Stimulated activated CD8-positive, alpha-beta memory T cell treated with anti-CD3 and anti-CD28 coated beads, Interleukin-7, amount 100 ng/mL, for 4 hours (primary cell): Measurements from ENCODE around the gene SSRP1.
"Not testable (repeated sequence)": the region's sequence is repeated elsewhere in the genome, so short reads cannot be mapped to it uniquely, and the experiment has no call there.

Source experiments
- DNase-seq, 2 donors: peaks; one replicate each; pipeline ENCODE4 v3.0.0-alpha.2; 2020; ENCODE audit warnings: low read depth in 2 of 2

Gene SSRP1

GRCh38 chr11:57336856-57337255, 1.2 kb upstream of the SSRP1 start:
- DNase-seq = not testable (repeated sequence)

DNA sequence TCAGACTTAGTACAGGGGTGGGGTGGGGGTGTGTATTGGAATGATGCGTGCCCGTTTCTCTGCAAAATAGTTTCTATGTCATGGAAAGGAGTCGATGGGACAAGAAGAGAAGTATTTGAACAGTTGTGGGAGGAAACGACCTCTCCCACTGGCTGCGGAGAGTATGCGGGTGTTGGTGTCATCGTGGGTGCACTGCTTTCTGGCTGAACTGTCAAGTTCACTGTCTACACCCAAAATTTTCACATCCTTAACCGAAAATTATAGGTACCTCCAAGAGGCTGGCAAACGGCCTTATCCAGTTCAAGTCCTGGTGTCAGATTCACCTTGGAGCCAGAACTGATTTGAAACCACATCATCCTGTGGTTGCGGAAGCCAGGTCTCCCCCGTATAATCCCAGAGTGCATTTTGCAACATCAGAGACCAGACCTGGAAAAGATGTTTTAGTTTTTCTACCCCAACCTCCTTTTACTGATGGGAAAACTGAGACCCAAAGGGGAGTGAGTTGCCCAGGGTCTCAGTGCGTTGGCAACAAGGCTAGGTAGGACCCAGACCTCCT, 497 bp upstream of the SSRP1 start:
- no peak for DNase-seq

DNA sequence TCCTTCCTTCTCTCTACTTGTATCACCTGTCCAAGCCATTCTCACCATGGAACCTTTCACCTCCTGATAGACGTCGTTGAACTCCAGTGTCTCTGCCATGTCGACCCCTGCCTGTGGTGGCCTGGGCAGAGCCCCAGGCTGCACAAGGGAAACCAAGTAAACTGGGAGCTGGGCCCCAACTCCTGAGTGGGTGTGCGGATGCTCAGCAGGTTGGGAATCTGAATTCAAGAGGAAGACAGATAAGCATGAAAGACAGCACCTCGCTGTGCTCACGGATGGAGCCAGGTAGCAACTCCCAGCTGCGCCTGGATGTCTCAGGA, 709 bp downstream of the SSRP1 start:
- no peak for DNase-seq

DNA sequence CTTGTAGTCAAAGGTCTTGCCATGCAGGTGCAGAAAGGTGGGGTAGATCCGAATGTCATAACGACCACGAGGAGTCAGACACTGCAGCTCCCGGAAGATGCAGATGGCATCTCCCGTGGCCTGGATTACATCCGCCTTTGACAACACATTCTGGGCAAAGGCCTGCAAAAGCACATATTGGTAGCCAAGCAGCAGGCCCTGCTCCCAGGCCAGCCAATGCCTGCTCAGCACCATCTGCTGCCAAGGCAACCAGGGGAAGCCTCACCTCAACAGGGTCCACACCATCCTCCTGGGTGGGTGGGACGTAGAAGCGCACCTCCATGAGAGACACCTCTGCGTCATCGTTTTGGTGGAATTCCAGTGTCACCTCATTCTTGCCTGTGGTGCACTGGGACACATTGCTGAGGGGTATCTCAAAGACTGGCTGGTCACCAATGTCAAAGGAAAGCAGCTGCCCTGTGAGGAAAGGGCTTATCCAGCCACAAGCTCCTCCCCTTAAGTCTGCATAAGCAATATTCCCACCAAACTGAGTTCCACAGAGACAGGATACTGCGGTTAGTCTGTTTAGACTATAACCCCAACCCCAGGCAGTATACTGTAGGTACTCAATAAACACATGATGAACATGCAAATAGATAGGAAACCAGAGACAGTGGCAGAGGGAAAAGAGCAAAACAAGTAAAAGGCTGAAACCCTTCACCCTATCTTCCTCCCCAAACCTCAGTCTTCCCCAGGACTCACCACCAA, 2.8 kb downstream of the SSRP1 start:
- no peak for DNase-seq

GRCh38 chr11:57331720-57332119, 4.0 kb downstream of the SSRP1 start:
- no peak for DNase-seq

GRCh38 chr11:57330029-57330428, 5.7 kb downstream of the SSRP1 start:
- DNase-seq = no peak

DNA sequence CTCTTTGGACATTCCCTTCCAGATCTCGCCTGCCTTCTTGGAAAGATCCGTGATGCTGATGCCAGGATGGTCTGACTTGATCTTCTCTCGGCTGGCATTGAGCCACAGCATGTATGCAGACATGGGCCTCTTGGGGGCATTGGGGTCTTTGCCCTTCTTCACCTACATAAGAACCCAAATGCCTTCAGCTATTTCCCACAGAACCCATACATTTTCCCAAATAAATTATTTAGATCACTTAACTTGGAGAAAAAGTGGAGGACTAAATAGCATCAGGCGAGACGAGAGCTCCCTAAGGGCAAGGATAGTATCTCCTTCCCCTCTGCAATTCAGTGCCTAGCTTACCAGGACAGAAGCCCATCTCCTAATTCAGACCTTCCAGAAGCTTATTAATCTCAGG, 8.0 kb downstream of the SSRP1 start:
- DNase-seq = no peak

DNA sequence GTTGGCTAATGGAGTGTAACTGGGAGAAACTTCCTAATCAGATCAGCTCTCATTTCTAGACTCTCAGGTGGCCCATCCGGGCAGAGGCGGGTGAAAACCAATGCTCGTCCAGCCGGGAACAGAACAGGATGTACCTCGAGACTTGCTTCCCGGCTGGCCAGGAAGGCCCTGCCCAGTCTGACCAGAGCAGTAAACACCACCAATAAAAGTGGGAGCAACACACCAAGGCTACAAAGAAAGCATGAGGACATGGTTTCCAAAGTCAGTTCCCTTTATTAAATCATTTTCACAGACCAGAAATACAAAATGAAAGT, 10.0 kb downstream of the SSRP1 start:
- DNase-seq = no peak

- DNase-seq = peak; percentile 88 to 89
These were observed 10.6 kb downstream of the SSRP1 start, which contains the start of gene TNKS1BP1 for GRCh38 chr11:57324886-57325734. Gene TNKS1BP1, minus strand, starts transcription at chr11:57324952. Its CDS starts 3,067 bp downstream, at chr11:57321885.

GRCh38 chr11:57324154-57324885, 11.4 kb downstream of the SSRP1 start:
- no peak for DNase-seq

GRCh38 chr11:57323855-57324153, 11.9 kb downstream of the SSRP1 start:
- no peak for DNase-seq

DNA sequence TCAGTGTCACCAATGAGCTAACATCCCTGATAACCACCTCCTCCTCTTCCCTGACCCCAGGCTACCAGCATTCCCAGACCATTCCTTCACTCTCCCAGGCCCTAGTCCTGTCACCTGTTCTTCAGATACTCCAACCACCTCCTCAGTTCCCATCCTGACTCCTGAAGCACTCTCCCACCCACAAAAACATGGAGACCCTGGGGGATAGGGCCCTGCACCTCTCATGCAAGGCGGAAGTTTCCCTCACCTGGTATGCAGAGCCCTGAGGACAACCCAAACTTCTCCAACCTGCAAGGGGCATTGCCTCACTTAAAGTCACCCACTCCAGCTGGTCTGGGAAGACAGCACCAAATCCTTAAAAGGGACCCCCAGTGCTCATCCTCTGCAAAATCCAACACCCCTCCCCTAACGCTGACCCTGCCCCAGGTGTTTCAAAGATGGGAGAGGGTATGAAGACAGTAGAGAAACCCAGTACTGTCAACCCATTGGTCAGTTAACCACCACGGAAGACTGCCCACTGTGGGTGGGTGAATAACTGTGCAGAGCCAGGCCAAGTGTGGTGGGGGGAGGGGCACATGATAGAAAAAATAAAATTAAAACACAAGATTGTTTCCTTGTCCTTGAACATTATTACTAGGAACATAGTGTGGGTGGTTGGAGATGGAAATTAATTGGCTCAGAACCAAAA, 12.4 kb downstream of the SSRP1 start:
- no peak for DNase-seq

DNA sequence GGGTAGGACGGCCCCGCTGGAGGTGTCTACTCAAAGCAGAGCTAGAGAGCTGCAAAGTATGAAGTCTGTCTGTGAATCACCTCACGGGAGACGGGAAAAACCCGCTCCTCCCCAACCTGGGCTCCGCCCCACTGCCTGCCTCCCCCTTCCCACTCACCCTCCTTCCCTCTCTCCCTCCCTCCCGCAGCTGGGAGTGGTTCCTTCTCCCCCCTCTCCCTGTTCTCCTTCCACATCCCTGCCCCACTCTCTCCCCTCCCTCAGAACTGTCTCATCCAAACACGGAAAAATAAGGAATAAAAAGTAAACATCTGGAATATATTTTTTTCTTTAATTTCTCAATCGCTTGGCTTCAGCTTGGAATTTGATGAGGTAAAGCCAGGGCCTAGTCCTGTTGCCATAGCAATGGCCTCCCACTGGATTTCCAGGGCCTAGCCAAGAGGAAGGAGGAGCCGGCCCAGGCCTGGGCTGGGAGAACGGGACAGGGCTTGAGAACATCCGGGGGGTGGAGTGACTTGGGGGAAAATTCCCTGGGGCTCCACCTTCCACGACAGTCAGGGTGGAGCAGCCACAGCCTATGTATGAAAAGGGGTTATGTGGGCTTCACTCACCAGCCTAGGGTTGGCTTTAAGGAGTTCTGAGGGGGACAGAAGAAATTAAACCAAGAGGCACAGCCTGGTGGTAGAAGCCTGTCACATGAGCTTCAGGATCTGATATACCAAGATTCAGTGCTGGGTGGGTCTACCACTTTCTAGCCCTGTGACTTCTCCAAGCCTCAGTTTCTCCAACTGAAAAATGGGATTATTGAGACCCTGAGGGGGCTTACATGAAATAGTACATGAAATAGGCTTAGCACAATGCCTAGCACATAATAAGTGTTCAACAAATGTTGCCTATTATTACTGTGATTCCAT, 13.2 kb downstream of the SSRP1 start:
- DNase-seq = no peak

DNA sequence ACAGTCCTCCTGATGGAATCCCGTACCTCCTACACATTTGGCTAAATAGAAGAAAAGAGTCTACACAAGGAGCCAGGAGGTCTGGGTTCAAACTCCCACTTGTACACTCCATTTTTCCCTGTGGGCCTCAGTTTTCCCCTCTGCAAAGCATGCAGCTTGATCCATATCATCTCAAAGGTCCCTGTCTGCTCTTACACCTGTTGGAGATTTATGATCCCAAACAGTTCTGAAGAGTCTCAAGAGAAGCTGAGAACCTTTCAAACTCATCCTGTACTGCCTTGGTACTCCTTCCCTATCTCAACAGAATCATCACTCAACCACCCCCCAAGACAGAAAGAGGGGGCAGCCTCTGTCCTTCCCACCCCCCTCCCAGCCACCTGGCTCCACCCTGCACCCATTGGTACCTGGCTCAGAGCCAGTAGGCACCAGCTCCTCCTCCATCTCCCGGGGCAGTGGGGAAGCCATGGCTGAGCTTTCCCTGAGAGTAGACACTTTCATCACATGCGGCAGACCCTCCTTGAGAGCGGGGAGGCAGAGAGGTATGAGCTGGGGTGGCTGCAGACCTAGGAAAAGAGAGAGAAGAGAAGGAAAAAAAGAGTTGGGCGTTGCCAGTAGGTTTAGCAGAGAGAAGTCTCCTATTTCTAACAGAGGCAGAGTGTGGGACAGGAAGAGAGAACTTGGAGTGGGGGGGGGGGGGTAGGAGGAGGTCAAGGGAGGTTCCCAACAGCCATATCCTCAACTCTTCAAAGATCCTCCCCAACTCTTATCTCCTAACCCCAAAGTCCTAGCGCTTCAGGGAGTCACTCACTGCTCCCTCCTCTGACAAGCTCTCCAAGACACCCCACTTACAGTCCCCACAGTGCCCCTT, 14.1 kb downstream of the SSRP1 start:
- no peak for DNase-seq

DNA sequence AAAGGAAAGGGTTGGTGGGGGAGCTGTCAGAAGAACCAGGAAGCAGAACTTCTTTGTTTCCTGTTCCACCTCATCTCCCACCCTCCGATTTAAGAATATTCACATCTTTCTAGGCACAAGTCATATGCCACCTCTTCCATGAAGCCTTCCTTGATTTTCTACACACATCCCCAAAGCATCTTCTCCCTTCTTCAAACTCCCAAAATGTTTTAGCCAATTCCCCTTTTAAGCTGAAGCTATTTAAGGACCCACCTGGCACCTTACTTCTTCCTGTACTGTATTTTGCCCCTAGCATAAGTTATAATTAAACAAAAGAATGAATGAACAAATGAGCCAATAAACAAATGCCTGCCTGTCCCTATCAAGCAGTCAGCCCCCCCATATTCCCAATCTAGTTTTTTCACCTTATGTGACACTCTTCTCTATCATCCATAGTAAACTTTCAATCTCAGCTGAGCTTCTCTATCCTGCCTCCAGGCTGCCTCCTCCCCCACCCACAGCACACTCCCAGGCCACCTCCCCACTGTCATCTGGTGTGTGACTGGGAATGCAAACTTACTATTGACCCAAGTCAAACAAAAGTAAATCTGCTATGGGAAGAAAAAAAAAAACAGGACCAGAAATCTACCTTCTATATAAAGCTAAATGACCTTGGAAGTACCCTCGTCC, 14.8 kb downstream of the SSRP1 start:
- DNase-seq = no peak

DNA sequence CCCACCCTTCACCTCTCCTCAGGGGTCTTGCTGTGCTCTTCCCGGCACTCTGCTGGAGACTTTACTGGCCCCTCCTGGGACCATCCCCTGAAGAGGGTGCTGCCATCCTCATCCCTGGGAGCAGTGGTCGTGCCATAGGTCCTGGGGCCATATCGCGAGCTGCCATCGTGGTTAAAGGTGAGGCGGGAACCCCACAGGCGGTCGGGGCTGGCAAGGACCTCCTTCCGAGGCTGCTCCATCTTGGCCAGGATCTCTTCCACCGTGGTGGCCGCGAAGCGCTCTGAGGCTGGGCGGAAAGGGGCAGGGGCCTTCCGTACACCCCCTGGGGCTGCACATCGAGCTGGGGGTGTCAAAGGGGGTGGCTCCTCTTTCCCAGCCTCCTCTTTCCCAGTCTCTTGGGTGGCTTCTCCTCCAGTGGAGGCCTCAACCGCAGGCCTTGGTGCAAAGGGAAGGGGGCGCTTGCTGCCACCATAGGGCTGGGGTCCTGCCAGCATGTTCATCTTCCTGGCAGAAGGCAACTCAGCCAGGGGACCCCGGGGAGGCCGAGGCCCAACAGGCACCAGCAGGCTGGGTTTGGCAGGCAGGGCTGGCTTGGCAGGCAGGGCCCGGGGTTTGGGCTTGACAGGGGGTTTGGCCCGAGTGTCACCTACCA, 15.5 kb downstream of the SSRP1 start:
- no peak for DNase-seq

DNA sequence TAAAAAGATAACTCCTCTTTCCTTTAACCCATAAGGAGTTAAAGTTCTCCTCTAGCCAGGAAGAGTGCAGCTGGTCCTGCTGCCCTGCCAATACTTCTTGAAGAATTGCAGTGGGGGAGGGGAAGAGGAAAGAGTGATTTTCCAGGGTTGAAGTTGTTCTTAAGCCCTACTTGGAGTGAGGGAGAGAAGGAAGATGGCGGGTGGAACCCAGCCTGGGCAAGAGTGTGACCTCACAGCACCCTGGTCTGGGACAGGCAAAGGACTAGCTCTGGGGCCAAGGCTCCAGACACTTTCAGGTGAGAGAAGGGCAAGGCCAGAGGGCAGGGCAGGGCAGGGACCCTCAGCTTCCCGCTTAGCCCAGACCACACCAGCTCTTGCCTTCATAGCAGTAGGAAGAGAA, 17.5 kb downstream of the SSRP1 start:
- DNase-seq = no peak

GRCh38 chr11:57316017-57316416, 19.7 kb downstream of the SSRP1 start:
- DNase-seq = no peak

DNA sequence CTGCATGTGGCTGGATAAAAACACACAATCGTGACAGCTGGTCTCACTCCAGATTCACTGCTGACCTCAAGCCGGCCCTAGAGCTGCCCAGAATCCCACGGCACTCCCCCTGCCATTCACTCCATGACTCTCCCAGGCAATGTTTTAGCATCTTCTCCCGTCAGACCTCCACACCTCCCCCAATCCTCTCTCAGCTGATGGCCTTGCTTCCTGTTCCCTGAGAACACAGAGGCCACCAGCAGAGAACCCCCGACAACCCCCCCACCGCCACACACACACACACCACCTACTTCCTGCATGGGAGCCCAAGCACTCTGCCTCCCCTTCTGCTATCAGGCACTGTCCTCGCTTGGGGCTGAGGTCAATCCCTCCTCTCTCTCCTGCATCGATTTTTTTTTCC, 20.2 kb downstream of the SSRP1 start:
- DNase-seq = no peak
